Ishikawa (cell line): ENCODE results near the gene FRAT1.

ENCODE experiments used
- CEBPB ChIP-seq: IDR thresholded peaks from 2 replicates; pipeline ENCODE4 v1.6.1; 2012
- CREB1 ChIP-seq: IDR thresholded peaks from 2 replicates; pipeline ENCODE4 v1.6.1; 2012; ENCODE audit warnings: low read depth
- EGR1 ChIP-seq: IDR thresholded peaks from 2 replicates; pipeline ENCODE4 v1.6.1; 2012
- EP300 ChIP-seq: IDR thresholded peaks from 2 replicates; pipeline ENCODE4 v1.6.1; 2012; ENCODE audit warnings: borderline replicate concordance
- FOXM1 ChIP-seq: IDR thresholded peaks from 2 replicates; pipeline ENCODE4 v1.6.1; 2012; ENCODE audit warnings: low read depth, borderline replicate concordance
- NFIC ChIP-seq: IDR thresholded peaks from 2 replicates; pipeline ENCODE4 v1.6.1; 2012
- RAD21 ChIP-seq: IDR thresholded peaks from 2 replicates; pipeline ENCODE4 v1.6.1; 2012; ENCODE audit warnings: low read depth
- TAF1 ChIP-seq: IDR thresholded peaks from 2 replicates; pipeline ENCODE4 v1.6.1; 2012; ENCODE audit warnings: low read depth, mild to moderate bottlenecking
- TCF12 ChIP-seq: IDR thresholded peaks from 2 replicates; pipeline ENCODE4 v1.6.1; 2012; ENCODE audit warnings: low read depth
- TEAD4 ChIP-seq: IDR thresholded peaks from 2 replicates; pipeline ENCODE4 v1.6.1; 2012
- YY1 ChIP-seq: IDR thresholded peaks from 2 replicates; pipeline ENCODE4 v1.6.1; 2012; ENCODE audit warnings: low read depth
- ZBTB7A ChIP-seq: IDR thresholded peaks from 2 replicates; pipeline ENCODE4 v1.6.1; 2012; ENCODE audit warnings: low read depth
- TF ChIP-seq, protein P1 (sequence below): IDR thresholded peaks from 2 replicates; pipeline ENCODE4 v1.6.1; 2012
- TF ChIP-seq, protein P2 (sequence below): IDR thresholded peaks from 2 replicates; pipeline ENCODE4 v1.6.1; 2012; ENCODE audit warnings: low read depth, mild to moderate bottlenecking
- TF ChIP-seq, protein P3 (sequence below): IDR thresholded peaks from 2 replicates; pipeline ENCODE4 v1.6.1; 2012

Gene FRAT1

DNA sequence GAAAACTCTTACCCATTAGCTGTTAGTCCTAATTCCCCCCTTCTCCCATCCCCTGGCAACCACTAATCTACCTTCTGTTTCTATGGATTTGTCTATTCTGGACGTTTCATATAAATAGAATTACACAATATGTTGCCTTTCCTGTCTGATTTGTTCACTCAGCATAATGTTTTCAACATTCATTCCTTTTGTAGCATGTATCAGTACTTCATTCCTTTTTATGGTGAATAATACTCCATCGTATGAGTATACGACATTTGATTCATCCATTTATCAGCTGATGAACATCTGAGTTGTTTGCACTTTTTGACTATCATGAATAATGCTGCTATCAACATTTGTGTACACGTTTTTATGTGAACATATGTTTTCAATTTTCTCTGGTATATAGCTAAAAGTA, 4.4 kb upstream of the FRAT1 start:
- TF ChIP-seq TAF1 (no peak), EGR1 (no peak), RAD21 (no peak), FOXM1 (no peak), CREB1 (no peak), CEBPB (no peak), YY1 (no peak)
- TF ChIP-seq, protein P1, sequence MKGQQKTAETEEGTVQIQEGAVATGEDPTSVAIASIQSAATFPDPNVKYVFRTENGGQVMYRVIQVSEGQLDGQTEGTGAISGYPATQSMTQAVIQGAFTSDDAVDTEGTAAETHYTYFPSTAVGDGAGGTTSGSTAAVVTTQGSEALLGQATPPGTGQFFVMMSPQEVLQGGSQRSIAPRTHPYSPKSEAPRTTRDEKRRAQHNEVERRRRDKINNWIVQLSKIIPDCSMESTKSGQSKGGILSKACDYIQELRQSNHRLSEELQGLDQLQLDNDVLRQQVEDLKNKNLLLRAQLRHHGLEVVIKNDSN, result no peak

DNA sequence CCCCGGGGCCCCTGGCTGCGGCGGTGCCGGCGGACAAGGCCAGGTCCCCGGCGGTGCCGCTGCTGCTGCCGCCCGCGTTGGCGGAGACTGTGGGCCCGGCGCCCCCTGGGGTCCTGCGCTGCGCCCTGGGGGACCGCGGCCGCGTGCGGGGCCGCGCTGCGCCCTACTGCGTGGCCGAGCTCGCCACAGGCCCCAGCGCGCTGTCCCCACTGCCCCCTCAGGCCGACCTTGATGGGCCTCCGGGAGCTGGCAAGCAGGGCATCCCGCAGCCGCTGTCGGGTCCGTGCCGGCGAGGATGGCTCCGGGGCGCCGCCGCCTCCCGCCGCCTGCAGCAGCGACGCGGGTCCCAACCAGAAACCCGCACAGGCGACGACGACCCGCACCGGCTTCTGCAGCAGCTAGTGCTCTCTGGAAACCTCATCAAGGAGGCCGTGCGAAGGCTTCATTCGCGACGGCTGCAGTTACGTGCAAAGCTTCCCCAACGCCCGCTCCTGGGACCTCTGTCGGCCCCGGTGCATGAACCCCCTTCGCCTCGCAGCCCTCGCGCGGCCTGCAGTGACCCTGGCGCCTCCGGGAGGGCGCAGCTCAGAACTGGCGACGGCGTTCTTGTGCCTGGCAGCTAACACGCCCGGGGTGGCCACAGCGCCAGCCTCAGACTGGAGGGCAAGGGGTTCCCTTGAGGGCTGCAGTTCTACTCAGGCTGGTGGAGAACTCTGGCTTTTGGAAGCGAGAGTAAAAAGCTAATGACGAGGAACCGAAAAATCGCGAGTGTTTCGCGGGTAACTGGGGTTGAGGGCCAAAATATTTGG, 804 bp downstream of the FRAT1 start:
- TF ChIP-seq FOXM1 (no peak), ZBTB7A (no peak), EP300 (no peak), RAD21 (no peak), YY1 (no peak), NFIC (no peak), EGR1 (no peak), TEAD4 (no peak), TAF1 (no peak)
- TF ChIP-seq, protein P2, sequence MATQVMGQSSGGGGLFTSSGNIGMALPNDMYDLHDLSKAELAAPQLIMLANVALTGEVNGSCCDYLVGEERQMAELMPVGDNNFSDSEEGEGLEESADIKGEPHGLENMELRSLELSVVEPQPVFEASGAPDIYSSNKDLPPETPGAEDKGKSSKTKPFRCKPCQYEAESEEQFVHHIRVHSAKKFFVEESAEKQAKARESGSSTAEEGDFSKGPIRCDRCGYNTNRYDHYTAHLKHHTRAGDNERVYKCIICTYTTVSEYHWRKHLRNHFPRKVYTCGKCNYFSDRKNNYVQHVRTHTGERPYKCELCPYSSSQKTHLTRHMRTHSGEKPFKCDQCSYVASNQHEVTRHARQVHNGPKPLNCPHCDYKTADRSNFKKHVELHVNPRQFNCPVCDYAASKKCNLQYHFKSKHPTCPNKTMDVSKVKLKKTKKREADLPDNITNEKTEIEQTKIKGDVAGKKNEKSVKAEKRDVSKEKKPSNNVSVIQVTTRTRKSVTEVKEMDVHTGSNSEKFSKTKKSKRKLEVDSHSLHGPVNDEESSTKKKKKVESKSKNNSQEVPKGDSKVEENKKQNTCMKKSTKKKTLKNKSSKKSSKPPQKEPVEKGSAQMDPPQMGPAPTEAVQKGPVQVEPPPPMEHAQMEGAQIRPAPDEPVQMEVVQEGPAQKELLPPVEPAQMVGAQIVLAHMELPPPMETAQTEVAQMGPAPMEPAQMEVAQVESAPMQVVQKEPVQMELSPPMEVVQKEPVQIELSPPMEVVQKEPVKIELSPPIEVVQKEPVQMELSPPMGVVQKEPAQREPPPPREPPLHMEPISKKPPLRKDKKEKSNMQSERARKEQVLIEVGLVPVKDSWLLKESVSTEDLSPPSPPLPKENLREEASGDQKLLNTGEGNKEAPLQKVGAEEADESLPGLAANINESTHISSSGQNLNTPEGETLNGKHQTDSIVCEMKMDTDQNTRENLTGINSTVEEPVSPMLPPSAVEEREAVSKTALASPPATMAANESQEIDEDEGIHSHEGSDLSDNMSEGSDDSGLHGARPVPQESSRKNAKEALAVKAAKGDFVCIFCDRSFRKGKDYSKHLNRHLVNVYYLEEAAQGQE, result no peak

DNA sequence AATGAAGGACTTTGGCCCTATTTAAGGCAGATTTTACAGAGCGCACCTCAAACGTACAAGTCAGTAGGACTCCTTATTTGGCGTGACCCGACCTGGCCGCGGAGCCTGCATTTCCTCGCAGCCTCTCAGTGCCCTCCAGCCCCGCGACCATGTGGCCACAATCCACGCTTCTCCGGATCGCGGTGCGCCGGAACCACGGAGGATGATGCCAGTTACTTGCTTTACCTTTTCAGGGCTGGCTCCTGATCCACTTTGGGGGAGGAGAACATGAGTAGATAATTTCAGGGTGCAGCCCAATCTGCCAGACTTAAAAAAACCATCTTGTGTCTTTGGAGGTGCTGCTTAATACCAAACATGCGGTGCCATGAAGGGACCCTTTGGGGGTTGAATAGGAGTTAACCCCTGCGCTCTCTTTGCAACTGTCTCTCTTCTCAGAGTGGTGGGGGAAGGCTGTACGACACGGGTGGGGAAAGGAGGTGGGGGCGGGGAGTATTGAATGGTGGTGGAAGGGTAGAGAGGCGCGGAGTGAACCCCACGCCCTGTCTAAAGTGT, 1.5 kb downstream of the FRAT1 start:
- TF ChIP-seq EGR1 (no peak), CEBPB (no peak), TAF1 (no peak), TEAD4 (no peak), CREB1 (no peak), TCF12 (no peak)

DNA sequence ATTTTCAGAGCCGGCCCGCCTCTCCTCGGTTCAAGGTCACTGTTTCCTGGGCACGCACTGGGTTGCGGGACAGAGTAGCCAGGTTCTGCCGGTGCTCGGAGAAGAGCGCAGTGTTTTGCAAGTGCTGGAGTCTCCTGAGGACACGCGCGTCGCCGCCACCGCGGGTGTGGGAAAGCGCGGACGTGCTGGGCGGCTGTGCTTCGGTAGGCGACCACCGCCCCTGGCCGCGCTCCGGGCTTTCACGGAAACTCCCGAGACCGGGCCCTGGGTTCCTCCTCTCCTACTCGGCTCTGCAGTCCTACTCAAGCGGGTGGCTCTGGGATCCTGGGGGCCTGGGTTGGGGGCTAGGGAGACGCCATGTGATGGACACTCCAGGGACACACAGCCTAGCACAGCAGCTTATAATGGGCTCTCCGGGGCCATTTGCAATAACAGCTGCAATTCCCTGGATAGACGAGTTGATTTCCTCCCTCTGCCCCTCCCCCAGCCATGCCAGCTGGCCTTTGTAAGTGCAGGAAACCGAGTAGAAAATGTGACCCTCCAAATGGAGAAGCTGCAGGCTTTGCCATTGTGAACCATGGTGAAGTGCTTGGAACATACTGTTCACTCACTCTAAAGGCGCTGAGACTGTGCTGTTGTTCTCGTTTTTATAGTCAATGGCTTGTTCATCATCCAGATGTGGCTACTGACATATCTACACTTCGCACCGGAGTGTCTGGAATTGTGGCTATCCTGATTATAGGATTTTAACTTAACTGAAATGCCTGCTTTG, 2.1 kb downstream of the FRAT1 start:
- TF ChIP-seq, protein P1, result no peak
- no peak for TF ChIP-seq EGR1
- no peak for TF ChIP-seq NFIC
- TF ChIP-seq RAD21, result no peak
- no peak for TF ChIP-seq ZBTB7A
- TF ChIP-seq FOXM1, result no peak
- TF ChIP-seq, protein P3, sequence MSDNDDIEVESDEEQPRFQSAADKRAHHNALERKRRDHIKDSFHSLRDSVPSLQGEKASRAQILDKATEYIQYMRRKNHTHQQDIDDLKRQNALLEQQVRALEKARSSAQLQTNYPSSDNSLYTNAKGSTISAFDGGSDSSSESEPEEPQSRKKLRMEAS, result no peak
- TF ChIP-seq TCF12, result no peak
- no peak for TF ChIP-seq TEAD4
- TF ChIP-seq CREB1, result no peak

DNA sequence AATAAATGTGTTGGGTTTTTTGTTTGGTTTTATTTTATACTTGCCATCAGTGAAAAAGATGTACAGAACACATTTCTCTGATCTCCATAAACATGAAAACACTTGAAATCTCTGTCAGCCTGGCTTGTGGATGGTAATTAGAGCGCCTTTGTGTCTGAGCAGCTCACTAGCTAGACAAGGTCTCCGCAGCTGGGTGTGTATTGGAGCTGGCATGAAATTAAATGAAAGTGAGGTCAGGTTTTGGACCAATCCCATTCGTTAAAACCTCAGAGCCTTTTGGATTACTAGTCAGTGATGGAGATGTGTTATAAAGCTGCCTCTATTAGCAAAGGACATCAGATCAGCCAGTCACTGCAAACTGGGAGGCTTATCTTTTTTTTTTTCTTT, 2.7 kb downstream of the FRAT1 start:
- no peak for TF ChIP-seq CEBPB
- no peak for TF ChIP-seq CREB1
- TF ChIP-seq TEAD4, result no peak
- no peak for TF ChIP-seq TCF12
- TF ChIP-seq ZBTB7A, result no peak
- no peak for TF ChIP-seq YY1
- no peak for TF ChIP-seq NFIC
- TF ChIP-seq, protein P2, result no peak
- no peak for TF ChIP-seq EGR1
- no peak for TF ChIP-seq TAF1
- no peak for TF ChIP-seq EP300
- TF ChIP-seq FOXM1, result no peak

DNA sequence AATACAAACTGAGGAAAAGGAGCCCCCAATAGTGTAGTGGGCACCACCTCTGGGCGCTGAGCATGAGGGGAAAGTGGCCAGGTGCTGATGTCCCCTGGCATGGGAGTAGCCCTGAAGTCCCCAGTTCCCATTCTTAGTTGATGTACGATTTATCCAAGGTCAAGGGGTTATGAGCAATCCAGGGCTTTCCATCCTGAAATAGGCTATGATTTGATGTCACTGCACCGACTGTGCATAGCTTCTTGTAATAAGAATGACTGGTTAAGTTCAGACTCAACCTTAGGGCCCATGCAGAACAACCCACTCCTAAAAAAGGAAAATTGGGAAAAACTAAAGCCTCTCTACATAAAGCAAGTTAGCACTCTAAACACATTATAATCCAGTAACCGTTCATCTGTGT, 4.4 kb downstream of the FRAT1 start:
- TF ChIP-seq, protein P1, result no peak
- no peak for TF ChIP-seq TEAD4
